ENCODE measurements around the gene DDX10.

- no peak for TF ChIP-seq REST (IDR thresholded peaks at IDR 0.05; ENCODE audit: unreplicated experiment)
- TF ChIP-seq CTCF (conservative IDR thresholded peaks at IDR 0.05; ENCODE audit: low read depth in 2 of 2) = no peak
- TF ChIP-seq EZH2 (IDR thresholded peaks at IDR 0.05; ENCODE audit: low read depth, unreplicated experiment) = no peak
- TF ChIP-seq POLR2AphosphoS5 (IDR thresholded peaks at IDR 0.05; ENCODE audit: low read depth) = no peak
- no peak for TF ChIP-seq JUNB (IDR thresholded peaks at IDR 0.05; ENCODE audit: unreplicated experiment)
- no peak for TF ChIP-seq EZH2phosphoT487 (IDR thresholded peaks at IDR 0.05; ENCODE audit: unreplicated experiment)
Measured at GRCh38 chr11:108768370-108768769, 103.5 kb downstream of the DDX10 start.
